Prostate gland (tissue), 2 donors: ENCODE measurements around the gene AOPEP. TPM values are rescaled to one million over a fixed set of nuclear protein-coding genes. Genes with fewer than 3 reads are reported as not detected.
A peak's percentile ranks its signal among the peaks of the same experiment; 100 is the strongest.

Source experiments
- DNase-seq: peaks from one replicate; pipeline ENCODE4 v3.0.0-alpha.2; 2019; ENCODE audit warnings: low spot score
- H3K27ac ChIP-seq, 2 donors: fragments of 200-600 bp; sonication (generic); 2 replicates each; pipeline ENCODE4 v1.5.1; 2017 to 2019
- H3K27me3 ChIP-seq: fragments of 200-600 bp; sonication (generic); replicated peaks from 2 replicates; pipeline ENCODE4 v1.5.1; 2019; ENCODE audit not compliant: insufficient read depth
- H3K36me3 ChIP-seq, 2 donors: fragments of 200-600 bp; sonication (generic); 1 replicate in 1 of 2; 2 replicates in 1 of 2; pipeline versions ENCODE4 v1.5.1 to v1.8.1; 2017 to 2019
- H3K4me1 ChIP-seq: fragments of 200-600 bp; sonication (generic); replicated peaks from 2 replicates; pipeline ENCODE4 v1.5.1; 2019
- H3K4me3 ChIP-seq, 2 donors: fragments of 200-600 bp; sonication (generic); 2 replicates each; pipeline ENCODE4 v1.5.1; 2017 to 2019
- H3K9me3 ChIP-seq: fragments of 200-600 bp; sonication (generic); 2 replicates; pipeline ENCODE4 v1.5.1; 2017
- POLR2A ChIP-seq: fragments of 450-650 bp; IDR thresholded peaks from one replicate; pipeline ENCODE4 v1.6.1; 2016; ENCODE audit warnings: antibody characterized with exemption, mild to moderate bottlenecking
- POLR2AphosphoS5 ChIP-seq: sonication (generic); formaldehyde crosslinking; IDR thresholded peaks from one replicate; pipeline ENCODE4 v1.6.1; 2017; ENCODE audit warnings: antibody characterized with exemption
- WGBS: methylation state at CpG from one replicate; pipeline ENCODE4 v1.1.5; 2018; 5-methylcytosine and 5-hydroxymethylcytosine counted together
- intact Hi-C: fragments of 100-400 bp; cut with DNase I; formaldehyde crosslinking; loops from one replicate; pipeline ENCODE4 v1.14.2; 2022
- total RNA-seq, 2 donors: library from RNA; depleted of rRNA; stranded (reverse); fragments of >200 nt; gene quantifications; one replicate each; pipeline ENCODE4 v1.1.0, GENCODE V29; 2016
- TF ChIP-seq, protein P1 (sequence below), 4 experiments: fragments of 200-600 bp in 2 of 4; fragments of 450-650 bp in 2 of 4; sonication (generic) in 2 of 4; IDR thresholded peaks; 1 replicate in 3 of 4; 2 replicates in 1 of 4; pipeline ENCODE4 v1.5.1; 2016 to 2019; ENCODE audit warnings: antibody characterized with exemption in 4 of 4, mild to moderate bottlenecking in 2 of 4, moderate library complexity in 2 of 4

Gene AOPEP, protein sequence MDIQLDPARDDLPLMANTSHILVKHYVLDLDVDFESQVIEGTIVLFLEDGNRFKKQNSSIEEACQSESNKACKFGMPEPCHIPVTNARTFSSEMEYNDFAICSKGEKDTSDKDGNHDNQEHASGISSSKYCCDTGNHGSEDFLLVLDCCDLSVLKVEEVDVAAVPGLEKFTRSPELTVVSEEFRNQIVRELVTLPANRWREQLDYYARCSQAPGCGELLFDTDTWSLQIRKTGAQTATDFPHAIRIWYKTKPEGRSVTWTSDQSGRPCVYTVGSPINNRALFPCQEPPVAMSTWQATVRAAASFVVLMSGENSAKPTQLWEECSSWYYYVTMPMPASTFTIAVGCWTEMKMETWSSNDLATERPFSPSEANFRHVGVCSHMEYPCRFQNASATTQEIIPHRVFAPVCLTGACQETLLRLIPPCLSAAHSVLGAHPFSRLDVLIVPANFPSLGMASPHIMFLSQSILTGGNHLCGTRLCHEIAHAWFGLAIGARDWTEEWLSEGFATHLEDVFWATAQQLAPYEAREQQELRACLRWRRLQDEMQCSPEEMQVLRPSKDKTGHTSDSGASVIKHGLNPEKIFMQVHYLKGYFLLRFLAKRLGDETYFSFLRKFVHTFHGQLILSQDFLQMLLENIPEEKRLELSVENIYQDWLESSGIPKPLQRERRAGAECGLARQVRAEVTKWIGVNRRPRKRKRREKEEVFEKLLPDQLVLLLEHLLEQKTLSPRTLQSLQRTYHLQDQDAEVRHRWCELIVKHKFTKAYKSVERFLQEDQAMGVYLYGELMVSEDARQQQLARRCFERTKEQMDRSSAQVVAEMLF
- total RNA-seq = 100 to 1,000 TPM; 107 to 188 TPM

DNA sequence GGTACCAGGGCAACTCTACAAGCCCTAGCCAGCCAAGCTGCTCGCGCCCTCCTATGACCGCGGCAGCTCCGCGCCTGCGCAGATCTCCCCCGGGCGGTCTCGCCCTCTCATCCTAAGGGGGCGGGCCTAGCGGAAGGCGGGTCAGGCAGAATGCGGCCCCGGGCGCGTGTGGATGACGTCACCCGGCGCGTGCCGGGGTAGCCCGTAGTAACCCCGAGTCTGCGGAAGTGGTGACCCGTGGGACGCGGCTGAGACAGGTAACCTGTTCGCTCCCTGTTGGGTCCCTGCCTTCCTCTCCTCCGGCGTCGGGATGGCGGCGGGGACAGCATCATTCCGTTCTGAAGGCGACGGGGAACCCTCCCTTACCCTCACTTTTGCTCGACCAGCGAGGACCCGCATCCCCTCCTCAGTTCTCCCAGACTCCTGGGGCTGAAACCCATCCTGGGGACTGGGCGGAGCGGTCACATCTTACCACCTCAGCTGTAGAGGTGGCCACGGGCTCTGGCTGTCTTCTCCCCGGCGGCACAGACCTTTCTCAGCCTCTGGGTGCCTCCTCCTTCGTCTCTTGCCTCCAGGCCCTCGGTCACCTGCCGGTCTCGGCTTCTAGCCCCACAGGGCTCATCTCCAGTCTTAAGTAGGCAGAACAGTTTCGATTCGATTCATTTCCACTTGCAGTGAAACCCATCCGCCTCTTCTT lies at the start of gene AOPEP:
TSS of gene AOPEP (plus strand) at position 205 of the 697 bp plus-strand sequence. CDS start 33,085 bp downstream, outside the sequence.
- Histone ChIP-seq H3K36me3 (no peaks in the 10 kb centered on the region), H3K27me3 (no peaks in the 10 kb centered on the region), H3K4me1 (peaks cover 7% of the 10 kb centered on the region), H3K9me3 (no peaks in the 10 kb centered on the region), H3K4me3 (peak within 1 kb of the TSS; percentile 60 to 86), H3K27ac (peak within 1 kb of the TSS; percentile 77 to 86)
- intact Hi-C loops = no loop called here
- DNase-seq = peak; percentile 97
- TF ChIP-seq, protein P1, sequence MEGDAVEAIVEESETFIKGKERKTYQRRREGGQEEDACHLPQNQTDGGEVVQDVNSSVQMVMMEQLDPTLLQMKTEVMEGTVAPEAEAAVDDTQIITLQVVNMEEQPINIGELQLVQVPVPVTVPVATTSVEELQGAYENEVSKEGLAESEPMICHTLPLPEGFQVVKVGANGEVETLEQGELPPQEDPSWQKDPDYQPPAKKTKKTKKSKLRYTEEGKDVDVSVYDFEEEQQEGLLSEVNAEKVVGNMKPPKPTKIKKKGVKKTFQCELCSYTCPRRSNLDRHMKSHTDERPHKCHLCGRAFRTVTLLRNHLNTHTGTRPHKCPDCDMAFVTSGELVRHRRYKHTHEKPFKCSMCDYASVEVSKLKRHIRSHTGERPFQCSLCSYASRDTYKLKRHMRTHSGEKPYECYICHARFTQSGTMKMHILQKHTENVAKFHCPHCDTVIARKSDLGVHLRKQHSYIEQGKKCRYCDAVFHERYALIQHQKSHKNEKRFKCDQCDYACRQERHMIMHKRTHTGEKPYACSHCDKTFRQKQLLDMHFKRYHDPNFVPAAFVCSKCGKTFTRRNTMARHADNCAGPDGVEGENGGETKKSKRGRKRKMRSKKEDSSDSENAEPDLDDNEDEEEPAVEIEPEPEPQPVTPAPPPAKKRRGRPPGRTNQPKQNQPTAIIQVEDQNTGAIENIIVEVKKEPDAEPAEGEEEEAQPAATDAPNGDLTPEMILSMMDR (IDR thresholded peaks at IDR 0.05) = no peak
- TF ChIP-seq POLR2A = peak; percentile 88
- peak; percentile 99 for TF ChIP-seq POLR2AphosphoS5
- WGBS = under 1% methylated on average over 51 of the region's 52 CpGs

DNA sequence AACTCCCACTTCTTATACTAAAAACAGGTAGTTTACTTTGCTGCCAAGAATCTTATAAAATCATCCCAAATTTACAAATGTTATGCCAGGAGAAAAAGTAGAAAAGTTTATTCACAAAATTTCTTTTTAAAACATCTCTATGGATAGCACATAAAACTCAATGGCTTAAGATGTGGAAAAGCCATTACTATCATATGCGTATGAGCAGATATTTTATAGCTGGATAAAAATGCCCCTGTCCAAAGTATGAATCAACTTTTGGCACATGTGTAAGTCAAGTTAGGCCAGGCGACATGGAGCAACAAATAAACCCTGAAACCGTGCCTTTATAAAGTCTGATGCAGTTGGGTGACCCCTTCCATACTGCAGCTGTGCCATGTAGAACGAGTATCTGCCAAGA lies 48.6 kb upstream of the AOPEP start:
- H3K27ac ChIP-seq = no peak overlapping the region
- no peak for DNase-seq
- TF ChIP-seq, protein P1 (IDR thresholded peaks at IDR 0.05) = no peak
- no peak for TF ChIP-seq POLR2A
- no peak for TF ChIP-seq POLR2AphosphoS5
- no peak overlapping the region for H3K4me3 ChIP-seq
- no peaks in the 10 kb centered on the region for H3K27me3 ChIP-seq
- no peaks in the 10 kb centered on the region for H3K9me3 ChIP-seq
- intact Hi-C loops = no loop called here
- 24% methylated on average over 4 of the region's 4 CpGs for WGBS
- H3K4me1 ChIP-seq = no peaks in the 10 kb centered on the region
- no peaks in the 10 kb centered on the region for H3K36me3 ChIP-seq

DNA sequence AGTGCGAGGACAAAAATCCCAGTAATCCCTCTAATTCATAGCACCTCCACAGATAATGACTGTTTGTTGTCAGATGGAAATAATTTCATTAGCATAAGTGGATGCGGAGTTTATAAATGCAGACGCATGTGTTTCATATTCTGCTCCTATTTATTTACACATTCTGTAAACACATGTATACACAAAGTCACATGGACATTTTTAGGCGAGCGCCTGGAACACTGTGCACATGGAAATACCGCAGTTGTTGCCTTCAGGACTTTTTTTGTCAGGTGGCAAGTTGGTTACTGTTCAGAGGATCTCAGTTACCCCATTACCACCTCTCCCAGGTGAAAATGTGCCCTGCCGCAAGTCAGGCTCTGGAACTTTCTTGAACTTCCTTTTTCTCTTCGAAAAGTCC lies 46.9 kb upstream of the AOPEP start:
- H3K27ac ChIP-seq = no peak overlapping the region
- no peak overlapping the region for H3K4me3 ChIP-seq
- H3K9me3 ChIP-seq = no peaks in the 10 kb centered on the region
- intact Hi-C loops = no loop called here
- H3K4me1 ChIP-seq = no peaks in the 10 kb centered on the region
- no peak for DNase-seq
- H3K27me3 ChIP-seq = no peaks in the 10 kb centered on the region
- WGBS = 92% methylated on average over 8 of the region's 8 CpGs
- TF ChIP-seq POLR2A = no peak
- TF ChIP-seq POLR2AphosphoS5 = no peak
- TF ChIP-seq, protein P1 (IDR thresholded peaks at IDR 0.05) = no peak
- no peaks in the 10 kb centered on the region for H3K36me3 ChIP-seq

DNA sequence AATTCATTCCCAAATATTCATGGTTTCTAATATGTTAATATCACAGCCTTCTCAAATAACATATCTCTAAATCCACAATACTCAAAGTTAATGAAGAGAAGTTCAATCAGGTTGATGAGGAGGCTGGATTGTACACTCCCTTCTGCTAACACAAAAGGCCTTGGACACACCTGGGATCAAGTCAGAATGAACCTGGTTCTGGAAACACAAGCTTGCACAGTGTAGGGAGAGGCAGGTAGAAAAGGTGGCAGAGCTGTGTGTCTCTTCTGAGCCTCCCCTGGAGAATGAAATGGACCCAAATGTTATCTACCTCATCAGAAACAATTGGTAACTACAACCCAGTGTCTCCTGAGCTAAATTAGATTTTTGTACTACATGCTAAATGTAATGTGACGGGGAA lies 46.5 kb upstream of the AOPEP start:
- intact Hi-C loops = loop anchor here (2.0 to 10.0 kb wide), 2 partner anchors 115 to 451 kb away; no protein-coding TSS in a partner anchor
- WGBS = 91% methylated on average over 1 of the region's 1 CpG
- no peak for TF ChIP-seq POLR2AphosphoS5
- no peak for DNase-seq
- H3K9me3 ChIP-seq = no peaks in the 10 kb centered on the region
- H3K4me1 ChIP-seq = no peaks in the 10 kb centered on the region
- no peaks in the 10 kb centered on the region for H3K36me3 ChIP-seq
- no peak overlapping the region for H3K4me3 ChIP-seq
- H3K27ac ChIP-seq = no peak overlapping the region
- no peaks in the 10 kb centered on the region for H3K27me3 ChIP-seq

DNA sequence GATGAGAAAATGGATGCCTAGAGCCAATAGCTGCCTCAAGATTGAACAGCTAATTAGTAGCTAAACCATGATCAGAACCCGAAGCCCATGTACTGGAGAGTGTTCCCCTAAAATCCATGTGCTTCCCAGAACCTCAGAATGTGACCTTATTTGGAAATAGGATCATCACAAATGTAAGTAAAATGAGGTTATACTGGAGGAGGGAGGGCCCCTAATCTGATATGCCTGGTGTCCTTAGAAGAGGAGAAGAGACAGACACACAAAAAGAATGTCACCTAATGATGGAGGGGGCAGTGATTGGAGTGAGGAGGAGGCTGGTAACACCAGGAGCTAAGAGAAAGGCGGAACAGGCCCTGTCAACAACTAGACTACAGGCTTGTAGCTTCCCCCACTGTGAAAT lies 45.9 kb upstream of the AOPEP start:
- no peak overlapping the region for H3K4me3 ChIP-seq
- no peaks in the 10 kb centered on the region for H3K4me1 ChIP-seq
- TF ChIP-seq, protein P1 (IDR thresholded peaks at IDR 0.05) = no peak
- TF ChIP-seq POLR2AphosphoS5 (no peak), POLR2A (no peak)
- 84% methylated on average over 2 of the region's 2 CpGs for WGBS
- no peaks in the 10 kb centered on the region for H3K36me3 ChIP-seq
- intact Hi-C loops = loop anchor here (2.0 to 10.0 kb wide), 2 partner anchors 114 to 450 kb away; no protein-coding TSS in a partner anchor
- H3K27me3 ChIP-seq = no peaks in the 10 kb centered on the region
- H3K27ac ChIP-seq = no peak overlapping the region
- DNase-seq = no peak
- no peaks in the 10 kb centered on the region for H3K9me3 ChIP-seq
